Adrenal gland (tissue), 5 donors: ENCODE results near the gene HOXC9.

ENCODE experiments used
- CTCF ChIP-seq, 6 experiments: fragments of 450-650 bp in 4 of 6; fragments of 200-600 bp in 2 of 6; sonication (generic) in 1 of 6; IDR thresholded peaks; 1 replicate in 5 of 6; 2 replicates in 1 of 6; pipeline versions ENCODE4 v1.5.1 to v1.8.0; 2016 to 2021; ENCODE audit warnings: antibody characterized with exemption in 6 of 6, mild to moderate bottlenecking in 2 of 6, moderate library complexity in 1 of 6
- POLR2A ChIP-seq, 2 donors: fragments of 450-650 bp; IDR thresholded peaks; one replicate each; pipeline ENCODE4 v1.6.1; 2017; ENCODE audit warnings: antibody characterized with exemption in 2 of 2, mild to moderate bottlenecking in 2 of 2, moderate library complexity in 1 of 2
- donor health status: DM: no; HTN: no; CAD: no.

- TF ChIP-seq CTCF (IDR thresholded peaks at IDR 0.05) = no peak
- TF ChIP-seq POLR2A (IDR thresholded peaks at IDR 0.05) = no peak
Observed at GRCh38 chr12:54008260-54008552, 8.2 kb downstream of the HOXC9 start.
